Trophoblast cell (in vitro differentiated cells and primary cell): ENCODE results near the gene C19orf47.

Experiments
- DNase-seq, 2 donors: peaks; one replicate each; pipeline ENCODE4 v3.0.0-alpha.2; 2016
- H2AFZ ChIP-seq: 2 replicates; pipeline ENCODE4 v1.6.1; 2013; ENCODE audit warnings: low read length, moderate library complexity, mild to moderate bottlenecking; ENCODE audit not compliant: insufficient read depth, poor library complexity
- H2AK5ac ChIP-seq: 2 replicates; pipeline ENCODE4 v1.6.1; 2013; ENCODE audit warnings: mild to moderate bottlenecking, low read length
- H2BK120ac ChIP-seq: 2 replicates; pipeline ENCODE4 v1.6.1; 2013; ENCODE audit warnings: low read length, mild to moderate bottlenecking, moderate library complexity; ENCODE audit not compliant: insufficient read depth, poor library complexity
- H2BK12ac ChIP-seq: 2 replicates; pipeline ENCODE4 v1.6.1; 2013; ENCODE audit warnings: mild to moderate bottlenecking, low read length, moderate library complexity
- H2BK5ac ChIP-seq: 2 replicates; pipeline ENCODE4 v1.6.1; 2013; ENCODE audit warnings: low read length, low read depth, moderate library complexity, mild to moderate bottlenecking; ENCODE audit not compliant: poor library complexity
- H3K14ac ChIP-seq: 2 replicates; pipeline ENCODE4 v1.6.1; 2013; ENCODE audit warnings: mild to moderate bottlenecking, low read length
- H3K18ac ChIP-seq: 2 replicates; pipeline ENCODE4 v1.6.1; 2013; ENCODE audit warnings: mild to moderate bottlenecking, low read length
- H3K23ac ChIP-seq: 2 replicates; pipeline ENCODE4 v1.6.1; 2013; ENCODE audit warnings: low read length
- H3K27ac ChIP-seq: 2 replicates; pipeline ENCODE4 v1.5.1; 2013; ENCODE audit warnings: low read depth, mild to moderate bottlenecking, inconsistent platforms, low read length, moderate library complexity
- H3K27me3 ChIP-seq: 2 replicates; pipeline ENCODE4 v1.6.1; 2013; ENCODE audit warnings: inconsistent platforms, mild to moderate bottlenecking, low read length, moderate library complexity; ENCODE audit not compliant: insufficient read depth
- H3K36me3 ChIP-seq, 2 experiments: 1 replicate in 1 of 2; 2 replicates in 1 of 2; pipeline ENCODE4 v1.6.1; 2013; ENCODE audit warnings: low read length in 2 of 2, mild to moderate bottlenecking in 2 of 2, moderate library complexity in 1 of 2; ENCODE audit not compliant: insufficient read depth in 2 of 2, control insufficient read depth in 1 of 2
- H3K4ac ChIP-seq: 2 replicates; pipeline ENCODE4 v1.6.1; 2013; ENCODE audit warnings: low read depth, mild to moderate bottlenecking, low read length, moderate library complexity
- H3K4me1 ChIP-seq, 2 experiments: 1 replicate in 1 of 2; 2 replicates in 1 of 2; pipeline ENCODE4 v1.6.1; 2013; ENCODE audit warnings: low read length in 2 of 2, mild to moderate bottlenecking in 2 of 2, moderate library complexity in 1 of 2; ENCODE audit not compliant: insufficient read depth in 2 of 2, control insufficient read depth in 1 of 2
- H3K4me2 ChIP-seq: 2 replicates; pipeline ENCODE4 v1.6.1; 2013; ENCODE audit warnings: inconsistent platforms, mild to moderate bottlenecking, low read length, moderate library complexity
- H3K4me3 ChIP-seq: 2 replicates; pipeline ENCODE4 v1.5.1; 2013; ENCODE audit warnings: mild to moderate bottlenecking, low read depth, low read length, inconsistent platforms
- H3K79me1 ChIP-seq: one replicate; pipeline ENCODE4 v1.6.1; 2013; ENCODE audit warnings: low read length
- H3K79me2 ChIP-seq: 2 replicates; pipeline ENCODE4 v1.6.1; 2013; ENCODE audit warnings: low read length, mild to moderate bottlenecking; ENCODE audit not compliant: control insufficient read depth, insufficient read depth, poor library complexity
- H3K9ac ChIP-seq: 2 replicates; pipeline ENCODE4 v1.6.1; 2013; ENCODE audit warnings: mild to moderate bottlenecking, low read length
- H3K9me3 ChIP-seq: 2 replicates; pipeline ENCODE4 v1.6.1; 2013; ENCODE audit warnings: low read depth, mild to moderate bottlenecking, control low read depth, inconsistent platforms, low read length; ENCODE audit not compliant: insufficient read depth
- H4K12ac ChIP-seq: 2 replicates; pipeline ENCODE4 v1.6.1; 2013; ENCODE audit warnings: low read depth, mild to moderate bottlenecking, low read length, moderate library complexity
- H4K8ac ChIP-seq: 2 replicates; pipeline ENCODE4 v1.6.1; 2013; ENCODE audit warnings: low read depth, mild to moderate bottlenecking, low read length, moderate library complexity
- H4K91ac ChIP-seq: one replicate; pipeline ENCODE4 v1.6.1; 2013; ENCODE audit warnings: low read depth, mild to moderate bottlenecking, low read length, moderate library complexity
- WGBS: extraction: QIAGEN DNeasy Blood & Tissue Kit; methylation state at CpG from one replicate; pipeline ENCODE4 v1.1.7; 2013; ENCODE audit warnings: missing lambda C conversion rate; ENCODE audit not compliant: insufficient read length, insufficient coverage; ENCODE audit errors: extremely low coverage; 5-methylcytosine and 5-hydroxymethylcytosine counted together

C19orf47 gene

DNA sequence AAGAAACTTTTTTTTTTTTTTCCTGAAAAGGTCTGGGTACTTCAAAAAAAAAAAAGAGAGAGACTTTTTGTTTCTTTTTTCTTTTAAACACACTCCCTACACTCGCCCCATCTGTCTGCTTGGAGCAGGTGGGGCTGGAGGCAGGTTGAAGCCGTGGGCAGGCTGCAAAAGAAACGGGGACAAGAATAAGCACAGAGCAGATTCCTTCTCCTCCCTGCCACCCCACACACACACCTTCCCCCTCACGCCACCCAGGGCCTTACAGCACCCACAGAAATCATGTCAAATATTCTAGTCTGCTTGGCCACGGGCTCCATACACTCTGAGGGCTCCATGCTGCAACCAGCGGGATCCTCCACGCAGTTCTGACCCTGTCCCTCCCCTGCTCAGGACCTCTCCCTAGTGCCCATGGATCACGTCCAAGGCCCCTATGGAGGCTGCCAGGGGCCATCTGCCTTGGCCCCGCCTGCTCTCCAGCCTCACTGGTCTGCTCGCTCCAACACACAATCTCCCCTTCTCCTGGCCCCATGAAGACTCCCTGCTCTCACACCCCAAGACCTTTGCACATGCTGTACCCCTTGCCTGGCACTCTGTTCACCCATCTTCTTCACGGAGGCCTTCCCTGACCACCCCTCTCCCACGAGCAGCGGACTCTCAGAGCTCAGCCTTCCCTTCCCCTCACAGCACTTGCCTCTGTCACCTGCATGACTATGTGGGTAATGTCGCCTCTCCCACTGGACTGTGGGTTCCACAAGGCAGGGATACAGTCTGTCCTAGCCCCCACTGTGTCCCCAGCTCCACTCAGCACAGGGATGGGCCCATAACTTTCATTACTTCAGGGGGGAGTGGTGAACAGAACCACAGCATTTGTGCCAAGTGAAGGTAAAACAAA, 74.5 kb downstream of the C19orf47 start:
- DNase-seq = no peak
- Histone ChIP-seq H3K36me3 (peaks cover 2 to 13% of the 10 kb centered on the region in 2 experiments), H3K9me3 (no peaks in the 10 kb centered on the region), H3K18ac (peak overlapping the region; percentile 34), H4K12ac (no peak overlapping the region), H3K9ac (no peak overlapping the region), H3K4ac (peak overlapping the region; percentile 1), H3K4me2 (no peak overlapping the region), H2AFZ (peak overlapping the region; percentile 1), H2AK5ac (no peak overlapping the region), H2BK120ac (no peak overlapping the region), H3K4me3 (no peak overlapping the region), H3K4me1 (peaks cover 0 to 3% of the 10 kb centered on the region in 2 experiments), H4K8ac (no peak overlapping the region), H2BK5ac (no peak overlapping the region), H3K23ac (no peak overlapping the region), H3K79me2 (peaks cover 7% of the 10 kb centered on the region), H3K27me3 (no peaks in the 10 kb centered on the region), H3K79me1 (no peaks in the 10 kb centered on the region), H3K14ac (no peak overlapping the region), H2BK12ac (no peak overlapping the region), H4K91ac (no peak overlapping the region), H3K27ac (no peak overlapping the region)
- no CpG with 5 or more reads among the region's 14 CpGs for WGBS

DNA sequence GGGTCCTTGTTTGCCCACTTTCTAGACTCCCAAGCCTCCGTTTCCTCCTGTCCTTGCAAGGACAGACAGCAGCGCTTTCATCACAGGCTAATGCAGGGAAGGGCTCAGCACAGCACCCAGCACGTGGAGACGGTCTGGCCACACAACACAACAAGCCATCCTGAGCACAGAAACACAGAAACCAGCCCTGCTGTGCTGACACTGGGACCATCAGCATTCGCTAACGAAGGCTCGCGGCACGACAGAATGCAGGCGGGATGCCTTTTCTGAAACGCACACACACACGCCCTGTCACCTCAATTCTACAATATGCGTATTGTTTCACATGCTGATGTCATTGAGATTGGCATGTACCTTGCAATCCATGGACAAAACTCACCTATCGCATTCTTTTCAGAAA, 75.9 kb downstream of the C19orf47 start:
- no peak overlapping the region for H4K12ac ChIP-seq
- no peaks in the 10 kb centered on the region for H3K9me3 ChIP-seq
- no peak overlapping the region for H4K91ac ChIP-seq
- H3K27me3 ChIP-seq = no peaks in the 10 kb centered on the region
- no peak overlapping the region for H2BK12ac ChIP-seq
- no peak overlapping the region for H3K14ac ChIP-seq
- no peak overlapping the region for H3K27ac ChIP-seq
- peak overlapping the region; percentile 17 for H2AFZ ChIP-seq
- H2BK5ac ChIP-seq = no peak overlapping the region
- DNase-seq = peak in 1 of 2 donors; percentile 6
- H2AK5ac ChIP-seq = no peak overlapping the region
- no peak overlapping the region for H3K9ac ChIP-seq
- no peak overlapping the region for H4K8ac ChIP-seq
- H3K18ac ChIP-seq = no peak overlapping the region
- H3K4me1 ChIP-seq = no peaks in the 10 kb centered on the region
- H3K79me1 ChIP-seq = no peaks in the 10 kb centered on the region
- no peak overlapping the region for H3K4ac ChIP-seq
- no peak overlapping the region for H3K4me2 ChIP-seq
- no peak overlapping the region for H2BK120ac ChIP-seq
- peaks cover 2 to 17% of the 10 kb centered on the region in 2 experiments for H3K36me3 ChIP-seq
- no peaks in the 10 kb centered on the region for H3K79me2 ChIP-seq
- peak overlapping the region; percentile 18 for H3K4me3 ChIP-seq
- WGBS = no CpG with 5 or more reads among the region's 14 CpGs
- no peak overlapping the region for H3K23ac ChIP-seq

DNA sequence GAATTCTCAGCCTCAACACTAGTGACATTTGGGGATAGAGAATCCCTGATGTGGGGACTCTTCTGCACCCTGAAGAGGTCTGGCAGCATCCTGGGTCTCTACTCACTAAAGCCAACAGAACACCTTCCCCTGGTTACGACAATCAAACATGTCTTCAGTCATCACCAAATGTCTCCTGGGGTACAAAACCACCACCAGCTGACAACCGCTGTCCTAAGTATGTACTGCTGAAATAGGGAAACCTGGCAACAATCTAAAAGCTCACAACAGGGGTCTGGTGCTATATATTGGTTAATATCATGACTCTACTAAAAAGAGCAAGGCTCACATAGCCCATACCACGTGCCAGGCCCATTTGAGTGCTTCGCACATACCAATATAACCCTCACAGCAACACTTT, 76.5 kb downstream of the C19orf47 start:
- H3K4ac ChIP-seq = no peak overlapping the region
- peaks cover 2 to 17% of the 10 kb centered on the region in 2 experiments for H3K36me3 ChIP-seq
- no peak overlapping the region for H3K27ac ChIP-seq
- no peak overlapping the region for H2BK12ac ChIP-seq
- no peaks in the 10 kb centered on the region for H3K27me3 ChIP-seq
- no peak overlapping the region for H4K12ac ChIP-seq
- H3K4me1 ChIP-seq = no peaks in the 10 kb centered on the region
- H2BK120ac ChIP-seq = no peak overlapping the region
- no peaks in the 10 kb centered on the region for H3K79me2 ChIP-seq
- no peak overlapping the region for H3K14ac ChIP-seq
- H2BK5ac ChIP-seq = no peak overlapping the region
- no peak overlapping the region for H3K4me3 ChIP-seq
- no peak overlapping the region for H3K4me2 ChIP-seq
- H3K9me3 ChIP-seq = no peaks in the 10 kb centered on the region
- H4K8ac ChIP-seq = no peak overlapping the region
- no peak overlapping the region for H4K91ac ChIP-seq
- H3K23ac ChIP-seq = no peak overlapping the region
- DNase-seq = no peak
- H3K18ac ChIP-seq = no peak overlapping the region
- H3K9ac ChIP-seq = no peak overlapping the region
- no peaks in the 10 kb centered on the region for H3K79me1 ChIP-seq
- no peak overlapping the region for H2AFZ ChIP-seq
- WGBS = no CpG with 5 or more reads among the region's 4 CpGs
- H2AK5ac ChIP-seq = no peak overlapping the region

DNA sequence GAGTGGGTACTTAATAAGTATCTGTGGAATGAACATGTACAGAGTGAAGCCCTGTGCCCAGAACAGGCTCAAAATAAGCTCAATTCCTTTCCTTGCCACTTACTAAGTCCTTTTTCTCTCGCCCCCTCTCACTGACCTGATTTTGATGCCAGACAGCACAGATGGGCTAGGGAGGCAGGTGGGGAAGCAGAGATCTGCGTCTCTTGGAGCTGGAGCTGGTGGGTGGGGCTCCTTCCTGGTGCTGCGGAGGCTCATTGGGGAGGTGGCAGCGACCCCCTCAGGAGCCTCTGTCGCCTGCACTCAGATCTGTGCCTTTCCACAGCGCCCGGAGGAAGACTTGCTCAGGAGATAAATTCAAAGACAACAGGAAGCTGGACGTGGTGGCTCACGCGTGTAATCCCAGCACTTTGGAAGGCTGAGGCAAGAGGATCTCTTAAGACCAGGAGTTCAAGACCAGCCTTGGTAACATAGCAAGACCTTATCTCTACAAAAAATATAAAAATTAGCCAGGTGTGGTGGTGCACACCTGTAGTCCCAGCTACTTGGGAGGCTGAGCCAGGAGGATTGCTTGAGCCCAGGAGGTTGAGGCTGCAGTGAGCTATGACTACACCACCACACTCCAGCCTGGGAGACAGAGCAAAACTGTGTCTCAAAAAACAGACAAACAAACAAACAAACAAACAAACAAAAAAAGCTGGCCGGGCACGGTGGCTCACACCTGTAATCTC, 77.7 kb downstream of the C19orf47 start:
- WGBS = no CpG with 5 or more reads among the region's 12 CpGs
- Histone ChIP-seq H3K4ac (no peak overlapping the region), H3K4me2 (no peak overlapping the region), H3K79me2 (no peaks in the 10 kb centered on the region), H3K4me1 (no peaks in the 10 kb centered on the region), H3K4me3 (no peak overlapping the region), H3K9me3 (peaks cover 1% of the 10 kb centered on the region), H3K27ac (no peak overlapping the region), H2AK5ac (no peak overlapping the region), H2BK5ac (no peak overlapping the region), H3K23ac (no peak overlapping the region), H3K79me1 (no peaks in the 10 kb centered on the region), H3K14ac (no peak overlapping the region), H4K8ac (no peak overlapping the region), H4K91ac (no peak overlapping the region), H4K12ac (no peak overlapping the region), H3K27me3 (no peaks in the 10 kb centered on the region), H3K18ac (no peak overlapping the region), H3K9ac (no peak overlapping the region), H2BK120ac (no peak overlapping the region), H3K36me3 (peaks cover 2 to 17% of the 10 kb centered on the region in 2 experiments), H2AFZ (no peak overlapping the region), H2BK12ac (no peak overlapping the region)
- DNase-seq = no peak
